ENCODE data around the gene HEY2. TPM values are rescaled to one million over a fixed set of nuclear protein-coding genes. Genes with fewer than 3 reads are reported as not detected.

HEY2 gene
- total RNA-seq (2022; extraction: Qiagen RNA extraction) = 0.03 to 0.14 TPM (median 0.06 TPM) in 4 of 5 replicates, not detected in the other

GRCh38 chr6:125749173-125749864 lies at the start of gene HEY2:
Gene HEY2, plus strand, starts transcription at chr6:125749632. Its CDS starts 145 bp downstream, at chr6:125749777.

GRCh38 chr6:125790358-125791150 lies 41.1 kb downstream of the HEY2 start, which contains the start of gene NCOA7:
Gene NCOA7, plus strand, starts transcription at chr6:125790960. Its CDS starts 24,395 bp downstream, at chr6:125815355.

Other genes starting within 250 kb of the HEY2 start
- 15.6 to 26.4 TPM (median 22.1 TPM) in 5 replicates for gene NCOA7, start 41.3 kb downstream of the HEY2 start, total RNA-seq (2022; extraction: Qiagen RNA extraction)
- 6.6 to 7.5 TPM (median 7.4 TPM) in 5 replicates for gene HINT3, start 207.1 kb downstream of the HEY2 start, total RNA-seq (2022; extraction: Qiagen RNA extraction)
- gene TRMT11, start 236.9 kb downstream of the HEY2 start, total RNA-seq (2022; extraction: Qiagen RNA extraction) = 10.6 to 15.2 TPM (median 12.9 TPM) in 5 replicates